ENCODE results near the gene RTP2. TPM values are rescaled to one million over a fixed set of nuclear protein-coding genes. Genes with fewer than 3 reads are reported as not detected.

RTP2 gene
- total and polyA plus RNA-seq, 10 of the 15 experiments (the other 5 are each of a cell fraction or from before 2014, with no cell fraction given) = not detected

DNA sequence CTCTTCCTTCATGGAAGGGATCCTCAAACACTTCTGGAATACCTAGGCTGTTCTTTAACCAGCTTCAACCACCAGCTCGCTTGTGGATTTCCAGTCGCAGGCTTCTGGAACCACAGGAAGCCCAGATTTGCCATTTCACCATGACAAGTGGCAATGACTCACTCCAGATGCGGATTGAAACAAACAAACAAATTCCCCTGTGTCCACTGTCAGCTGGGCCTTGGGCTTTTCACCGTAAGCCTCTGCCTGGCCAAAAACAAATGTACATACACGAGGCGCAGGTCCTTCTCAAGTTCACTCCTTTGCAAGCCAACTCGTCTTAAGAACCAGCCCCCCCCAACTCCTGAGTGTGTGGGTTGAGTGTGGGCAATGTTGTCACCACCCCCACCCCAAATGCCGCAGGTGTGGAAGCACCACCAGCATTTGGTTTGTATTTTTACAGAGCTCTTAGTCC lies 34.1 kb upstream of the RTP2 start (continued):
- TF ChIP-seq, protein P1, sequence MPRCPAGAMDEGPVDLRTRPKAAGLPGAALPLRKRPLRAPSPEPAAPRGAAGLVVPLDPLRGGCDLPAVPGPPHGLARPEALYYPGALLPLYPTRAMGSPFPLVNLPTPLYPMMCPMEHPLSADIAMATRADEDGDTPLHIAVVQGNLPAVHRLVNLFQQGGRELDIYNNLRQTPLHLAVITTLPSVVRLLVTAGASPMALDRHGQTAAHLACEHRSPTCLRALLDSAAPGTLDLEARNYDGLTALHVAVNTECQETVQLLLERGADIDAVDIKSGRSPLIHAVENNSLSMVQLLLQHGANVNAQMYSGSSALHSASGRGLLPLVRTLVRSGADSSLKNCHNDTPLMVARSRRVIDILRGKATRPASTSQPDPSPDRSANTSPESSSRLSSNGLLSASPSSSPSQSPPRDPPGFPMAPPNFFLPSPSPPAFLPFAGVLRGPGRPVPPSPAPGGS (IDR thresholded peaks at IDR 0.05; ENCODE audit: borderline replicate concordance, insufficient read depth, low read depth, low read length, poor library complexity, severe bottlenecking) = no peak
- TF ChIP-seq SIN3A (IDR thresholded peaks at IDR 0.05; ENCODE audit: low read depth, low read length) (no peak), EED (IDR thresholded peaks at IDR 0.05; ENCODE audit: low read depth) (no peak), NFYA (IDR thresholded peaks at IDR 0.05; ENCODE audit: borderline replicate concordance, low read depth, low read length) (no peak), NFYB (IDR thresholded peaks at IDR 0.05; ENCODE audit: insufficient read depth, low read depth, low read length) (no peak), YBX1 (IDR thresholded peaks at IDR 0.05) (no peak), FOXK2 (IDR thresholded peaks at IDR 0.05) (no peak)

DNA sequence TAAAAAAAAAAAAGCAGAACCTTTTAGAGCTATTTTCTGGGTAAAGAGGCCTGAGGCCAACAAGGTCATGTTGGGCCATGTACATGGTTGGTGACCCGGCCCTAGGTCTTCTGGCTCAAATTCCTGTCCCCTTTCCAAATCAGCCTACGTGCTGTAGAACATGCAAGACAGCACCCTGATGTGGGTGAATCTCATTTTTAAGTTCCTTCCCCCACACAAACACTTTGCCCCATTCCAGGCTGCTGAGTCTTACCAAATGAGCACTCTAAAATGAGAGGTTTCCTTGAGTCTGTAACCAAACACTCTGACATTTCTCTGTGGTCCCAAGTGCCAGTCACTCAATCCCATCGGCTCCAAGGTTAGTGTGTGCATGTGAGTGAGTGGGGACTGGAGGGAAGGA lies 33.5 kb upstream of the RTP2 start:
- in situ Hi-C loops (cut with MboI) (loop anchor here (5.0 kb wide), 2 partner anchors 1306 to 1411 kb away; no protein-coding TSS in a partner anchor), intact Hi-C loops (cut with micrococcal nuclease; ENCODE audit: unreplicated experiment) (loop anchor here (10.0 kb wide), 1 partner anchor 1089 kb away; no protein-coding TSS in a partner anchor)
- ATAC-seq = no peak
- H3K27me3 ChIP-seq (replicated peaks in 1 of 2; ENCODE audit: control insufficient read depth in 2 of 2, insufficient read depth in 2 of 2, low read length in 1 of 2) = peaks cover 4 to 14% of the 10 kb centered on the region in 2 experiments; a peak in 3 of 4 replicates
- H3K4me2 ChIP-seq (ENCODE audit: control insufficient read depth, insufficient read depth) = no peak overlapping the region
- no peak for FAIRE-seq
- ChIA-PET RAD21 (ENCODE audit: unreplicated experiment) (interaction anchor here (1.1 to 7.2 kb wide), 2 partner anchors 14 to 1218 kb away, joined by 3 to 130 read pairs; no protein-coding TSS in a partner anchor), CTCF (interaction anchor here (0.5 to 9.7 kb wide), 2 partner anchors 1221 to 1403 kb away, joined by 3 to 437 read pairs; no protein-coding TSS in a partner anchor), SMC1A (ENCODE audit: uncharacterized antibody, unreplicated experiment) (interaction anchor here (0.6 to 1.7 kb wide), 4 partner anchors 1218 to 1413 kb away, joined by 3 to 4 read pairs (median 4); no protein-coding TSS in a partner anchor), POLR2A (no interaction called here)
- H3K27ac ChIP-seq (ENCODE audit: control insufficient read depth, insufficient read depth) = no peak overlapping the region
- no peaks in the 10 kb centered on the region for H4K20me1 ChIP-seq (ENCODE audit: control insufficient read depth, insufficient read depth)
- no peak overlapping the region for H3K9ac ChIP-seq (ENCODE audit: control insufficient read depth, insufficient read depth, low read length)
- no peaks in the 10 kb centered on the region for H3K79me2 ChIP-seq (ENCODE audit: control insufficient read depth, insufficient read depth, low read length)
- no peak overlapping the region for H3K4me3 ChIP-seq
- H3K4me1 ChIP-seq (ENCODE audit: control insufficient read depth, insufficient read depth, low read length) = no peaks in the 10 kb centered on the region; the same call in 1 of the 2 replicates
- DNase-seq (ENCODE audit: low read depth, low spot score) = no peak
- 5% methylated on average over 3 of the region's 3 CpGs for WGBS (ENCODE audit: insufficient coverage, insufficient replicate concordance, low lambda C conversion rate, missing lambda C conversion rate)
- H2AFZ ChIP-seq (ENCODE audit: control insufficient read depth, low read depth, low read length) = no peak overlapping the region
- BruUV-seq (replicated peaks) = no TSS peak
- H3K9me3 ChIP-seq (replicated peaks; ENCODE audit: control insufficient read depth, insufficient read depth, low read length) = no peaks in the 10 kb centered on the region
- H3K36me3 ChIP-seq (ENCODE audit: control insufficient read depth in 2 of 2, insufficient read depth in 2 of 2, low read length in 1 of 2) = no peaks in the 10 kb centered on the region
- TF ChIP-seq MYB (IDR thresholded peaks at IDR 0.05; ENCODE audit: borderline replicate concordance, low read depth, low read length) (no peak), ZNF622 (IDR thresholded peaks at IDR 0.05) (no peak), POU2F2 (IDR thresholded peaks at IDR 0.05; ENCODE audit: borderline replicate concordance, low read depth, low read length) (no peak), KLF5 (IDR thresholded peaks at IDR 0.05; ENCODE audit: partially characterized antibody) (no peak), RUNX3 (IDR thresholded peaks at IDR 0.05; ENCODE audit: low read length) (no peak)
- TF ChIP-seq, protein P2, sequence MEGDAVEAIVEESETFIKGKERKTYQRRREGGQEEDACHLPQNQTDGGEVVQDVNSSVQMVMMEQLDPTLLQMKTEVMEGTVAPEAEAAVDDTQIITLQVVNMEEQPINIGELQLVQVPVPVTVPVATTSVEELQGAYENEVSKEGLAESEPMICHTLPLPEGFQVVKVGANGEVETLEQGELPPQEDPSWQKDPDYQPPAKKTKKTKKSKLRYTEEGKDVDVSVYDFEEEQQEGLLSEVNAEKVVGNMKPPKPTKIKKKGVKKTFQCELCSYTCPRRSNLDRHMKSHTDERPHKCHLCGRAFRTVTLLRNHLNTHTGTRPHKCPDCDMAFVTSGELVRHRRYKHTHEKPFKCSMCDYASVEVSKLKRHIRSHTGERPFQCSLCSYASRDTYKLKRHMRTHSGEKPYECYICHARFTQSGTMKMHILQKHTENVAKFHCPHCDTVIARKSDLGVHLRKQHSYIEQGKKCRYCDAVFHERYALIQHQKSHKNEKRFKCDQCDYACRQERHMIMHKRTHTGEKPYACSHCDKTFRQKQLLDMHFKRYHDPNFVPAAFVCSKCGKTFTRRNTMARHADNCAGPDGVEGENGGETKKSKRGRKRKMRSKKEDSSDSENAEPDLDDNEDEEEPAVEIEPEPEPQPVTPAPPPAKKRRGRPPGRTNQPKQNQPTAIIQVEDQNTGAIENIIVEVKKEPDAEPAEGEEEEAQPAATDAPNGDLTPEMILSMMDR (IDR thresholded peaks at IDR 0.05 in 2 of 3, conservative IDR thresholded peaks at IDR 0.05 in 1 of 3; ENCODE audit: control insufficient read depth in 2 of 3, extremely low read depth in 1 of 3, insufficient read depth in 1 of 3, low read depth in 3 of 3, low read length in 3 of 3) = no peak
- TF ChIP-seq, protein P3, sequence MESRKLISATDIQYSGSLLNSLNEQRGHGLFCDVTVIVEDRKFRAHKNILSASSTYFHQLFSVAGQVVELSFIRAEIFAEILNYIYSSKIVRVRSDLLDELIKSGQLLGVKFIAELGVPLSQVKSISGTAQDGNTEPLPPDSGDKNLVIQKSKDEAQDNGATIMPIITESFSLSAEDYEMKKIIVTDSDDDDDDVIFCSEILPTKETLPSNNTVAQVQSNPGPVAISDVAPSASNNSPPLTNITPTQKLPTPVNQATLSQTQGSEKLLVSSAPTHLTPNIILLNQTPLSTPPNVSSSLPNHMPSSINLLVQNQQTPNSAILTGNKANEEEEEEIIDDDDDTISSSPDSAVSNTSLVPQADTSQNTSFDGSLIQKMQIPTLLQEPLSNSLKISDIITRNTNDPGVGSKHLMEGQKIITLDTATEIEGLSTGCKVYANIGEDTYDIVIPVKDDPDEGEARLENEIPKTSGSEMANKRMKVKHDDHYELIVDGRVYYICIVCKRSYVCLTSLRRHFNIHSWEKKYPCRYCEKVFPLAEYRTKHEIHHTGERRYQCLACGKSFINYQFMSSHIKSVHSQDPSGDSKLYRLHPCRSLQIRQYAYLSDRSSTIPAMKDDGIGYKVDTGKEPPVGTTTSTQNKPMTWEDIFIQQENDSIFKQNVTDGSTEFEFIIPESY (IDR thresholded peaks at IDR 0.05) = no peak

All from GM12878 (cell line).